Kidney capillary endothelial cell (primary cell): Measurements from ENCODE around the gene DNTT.

Experiments used
- DNase-seq: peaks from one replicate; pipeline ENCODE4 v3.0.0-alpha.2; 2018; ENCODE audit warnings: low spot score

The DNTT gene

DNA sequence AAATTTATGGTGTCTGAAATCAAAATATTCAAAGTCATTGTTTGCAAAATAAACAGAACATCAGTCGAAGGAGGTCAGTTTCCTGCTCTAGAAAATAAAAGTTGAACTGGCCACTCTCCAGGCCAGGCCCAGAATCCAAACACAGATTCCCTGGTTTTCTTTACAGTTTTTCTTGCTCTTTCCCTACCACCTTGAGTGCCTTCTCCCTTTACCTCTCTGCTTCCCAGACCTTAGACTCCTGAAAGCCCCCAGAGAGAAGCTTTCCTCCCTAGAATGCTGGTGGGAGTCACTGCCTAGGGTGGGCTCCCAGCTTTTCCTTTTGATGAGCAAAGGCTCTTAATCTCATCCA, 6.1 kb downstream of the DNTT start:
- DNase-seq = no peak

DNA sequence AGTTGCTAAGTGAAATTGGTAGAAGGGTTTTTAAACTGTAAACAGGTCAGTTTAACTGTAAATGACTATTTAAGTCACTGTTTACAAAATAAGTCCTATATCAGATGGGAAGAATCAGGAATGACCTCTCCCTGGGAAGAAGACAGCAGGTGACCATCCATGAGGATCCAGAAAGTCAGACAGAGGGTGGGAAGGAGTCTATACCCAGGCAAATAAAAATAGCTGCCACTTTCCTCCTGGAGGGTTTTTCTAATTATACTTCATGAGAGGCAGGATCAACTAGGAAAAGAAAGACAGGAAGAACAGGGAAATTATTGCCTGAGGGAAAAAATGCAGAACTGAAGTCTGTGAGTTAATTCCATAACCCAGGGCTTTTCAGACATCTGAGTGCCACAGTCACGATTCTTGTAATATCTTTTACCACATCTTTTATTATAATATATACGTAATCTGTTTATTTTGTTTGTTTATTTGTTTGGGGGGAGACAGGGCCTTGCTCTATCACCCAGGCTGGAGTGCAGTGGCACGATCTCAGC, 7.0 kb downstream of the DNTT start:
- no peak for DNase-seq

DNA sequence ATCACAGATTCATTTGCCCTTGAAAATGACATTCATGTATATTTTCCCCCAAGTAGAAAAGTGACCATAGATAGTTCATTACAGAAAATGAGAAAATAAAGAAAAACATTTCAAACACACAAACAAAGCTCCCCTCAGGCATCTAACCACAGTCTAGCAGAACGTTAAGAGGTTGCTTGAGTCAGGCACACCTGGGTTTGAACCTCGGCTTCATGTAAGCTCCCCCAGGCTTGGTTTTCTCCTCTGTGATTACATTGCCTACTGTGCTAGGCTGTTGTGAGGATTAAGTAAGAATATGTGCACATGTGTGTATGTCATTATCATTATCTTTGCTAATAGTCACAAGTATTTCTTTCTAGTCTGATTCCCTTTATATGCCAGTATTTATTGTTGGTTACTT, 9.1 kb downstream of the DNTT start:
- no peak for DNase-seq

DNA sequence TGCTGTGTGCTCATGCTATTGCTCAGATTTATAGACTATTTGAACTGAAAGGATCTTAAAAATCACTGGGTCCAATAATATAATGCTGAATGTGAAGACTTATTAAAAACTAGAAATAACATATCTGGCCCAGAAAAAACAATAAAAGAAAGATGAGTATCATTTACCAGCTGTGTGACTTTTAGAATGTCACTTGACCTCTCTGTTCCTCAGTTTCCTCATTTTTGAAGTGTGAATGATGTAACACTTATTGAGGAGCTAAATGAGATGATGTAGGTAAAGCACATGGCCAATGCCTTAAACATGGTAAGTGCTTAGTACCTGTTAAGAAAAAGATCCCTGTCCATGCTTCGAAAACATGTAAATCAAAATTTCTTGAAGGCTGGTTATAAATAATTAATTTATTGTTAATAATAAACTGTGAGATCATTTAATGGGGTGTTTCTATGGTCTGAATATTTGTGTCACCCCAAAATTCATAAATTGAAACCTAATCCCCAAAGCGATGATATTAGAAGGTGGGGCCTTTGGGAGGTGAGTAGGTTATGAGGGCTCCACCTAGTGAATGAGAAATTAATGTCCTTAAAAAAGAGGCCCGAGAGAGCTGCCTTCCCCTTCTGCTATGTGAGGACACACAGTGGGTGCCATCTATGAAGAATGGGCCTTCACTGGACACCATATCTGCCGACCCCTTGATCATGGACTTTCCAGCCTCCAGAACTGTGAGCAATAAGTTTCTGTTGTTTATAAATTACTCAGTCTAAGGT, 13.0 kb downstream of the DNTT start:
- DNase-seq = no peak

DNA sequence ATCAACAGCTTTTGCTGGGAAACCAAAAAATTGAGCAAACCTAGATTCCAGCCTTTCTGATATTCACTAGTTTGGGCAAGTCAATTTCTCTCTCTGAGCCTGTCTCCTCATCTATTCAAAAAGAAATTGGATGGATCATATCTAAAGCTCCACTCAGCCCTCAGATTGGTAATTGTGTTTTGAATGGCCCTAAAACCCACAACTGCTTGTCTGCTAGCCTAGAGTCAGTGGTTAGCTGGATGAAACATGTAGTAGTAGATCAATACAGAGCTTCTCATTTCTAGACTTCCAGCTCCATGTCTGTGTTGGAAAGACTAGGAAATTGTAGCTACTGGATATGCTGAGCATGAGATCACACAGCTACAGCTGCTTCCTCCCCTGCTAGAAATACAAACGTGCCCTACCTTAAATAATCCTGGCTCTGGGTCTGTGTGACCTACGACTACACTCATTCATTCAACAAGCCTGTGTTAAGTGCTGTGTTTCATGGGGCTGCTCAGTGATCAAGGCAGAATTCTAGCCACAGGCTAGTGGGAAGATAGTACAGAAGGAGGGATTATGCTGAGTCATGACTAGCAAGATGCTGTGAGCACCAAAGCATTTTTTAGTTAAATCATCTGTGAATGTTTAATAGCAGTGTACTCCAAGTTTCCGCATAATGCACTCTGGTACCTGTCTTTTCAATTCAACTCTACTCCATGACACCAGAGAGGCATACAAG, 15.7 kb downstream of the DNTT start:
- no peak for DNase-seq

DNA sequence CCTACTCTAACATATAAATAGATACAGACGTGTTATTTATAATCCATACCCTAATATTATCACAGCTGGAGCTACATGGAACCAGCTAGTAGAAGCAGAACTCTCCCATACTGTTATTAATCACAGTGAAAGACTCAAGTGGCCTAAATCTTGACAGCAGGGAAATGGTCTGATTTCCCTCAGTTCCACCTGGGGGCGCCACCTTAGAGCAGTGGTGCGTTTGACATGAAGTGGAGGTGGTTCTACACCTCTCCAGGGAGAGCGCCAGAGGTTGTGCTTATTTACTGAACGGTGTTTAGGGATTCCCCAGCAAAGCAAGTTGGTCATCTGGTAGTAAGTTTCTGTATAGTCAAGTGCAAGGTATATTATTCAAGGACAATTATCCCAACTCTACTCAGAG, 17.6 kb downstream of the DNTT start:
- no peak for DNase-seq

DNA sequence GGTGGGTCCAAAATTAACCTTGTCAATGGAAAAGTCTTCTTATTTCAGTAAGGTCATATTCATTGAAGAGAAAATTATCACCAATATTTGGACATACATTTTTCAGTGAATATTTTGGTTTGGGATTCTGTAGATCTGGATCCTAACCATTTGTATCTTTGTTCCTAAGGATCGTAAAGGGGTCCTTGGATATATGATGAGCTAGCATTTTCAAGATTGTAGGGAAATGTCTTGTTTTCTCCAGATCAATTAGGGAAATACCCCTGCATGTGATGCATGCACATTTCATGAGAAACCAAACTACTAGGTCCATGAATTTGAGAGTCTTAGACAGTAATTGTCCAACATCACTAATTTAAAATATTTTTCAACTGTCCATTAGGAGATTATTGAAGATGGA, 18.0 kb downstream of the DNTT start:
- DNase-seq = no peak

DNA sequence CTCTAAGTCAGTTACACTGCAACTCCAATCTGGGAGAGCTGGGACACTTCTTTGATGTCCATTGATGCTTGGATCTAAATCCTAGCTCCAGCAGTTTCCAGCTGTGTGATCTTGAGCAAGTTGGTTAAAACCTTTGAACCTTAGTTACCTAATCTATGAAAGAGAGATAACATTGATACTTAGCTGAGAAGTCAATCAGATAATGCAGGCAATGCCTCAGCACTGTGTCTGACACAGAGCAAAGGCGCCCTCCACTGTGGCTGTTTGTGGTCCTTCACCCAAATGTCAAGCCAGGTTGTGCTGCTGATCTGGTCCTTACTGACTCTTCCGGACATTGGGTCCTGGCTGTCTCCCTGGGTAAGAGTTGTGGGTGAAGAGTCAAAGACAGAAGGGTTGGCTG, 20.2 kb downstream of the DNTT start:
- DNase-seq = no peak

DNA sequence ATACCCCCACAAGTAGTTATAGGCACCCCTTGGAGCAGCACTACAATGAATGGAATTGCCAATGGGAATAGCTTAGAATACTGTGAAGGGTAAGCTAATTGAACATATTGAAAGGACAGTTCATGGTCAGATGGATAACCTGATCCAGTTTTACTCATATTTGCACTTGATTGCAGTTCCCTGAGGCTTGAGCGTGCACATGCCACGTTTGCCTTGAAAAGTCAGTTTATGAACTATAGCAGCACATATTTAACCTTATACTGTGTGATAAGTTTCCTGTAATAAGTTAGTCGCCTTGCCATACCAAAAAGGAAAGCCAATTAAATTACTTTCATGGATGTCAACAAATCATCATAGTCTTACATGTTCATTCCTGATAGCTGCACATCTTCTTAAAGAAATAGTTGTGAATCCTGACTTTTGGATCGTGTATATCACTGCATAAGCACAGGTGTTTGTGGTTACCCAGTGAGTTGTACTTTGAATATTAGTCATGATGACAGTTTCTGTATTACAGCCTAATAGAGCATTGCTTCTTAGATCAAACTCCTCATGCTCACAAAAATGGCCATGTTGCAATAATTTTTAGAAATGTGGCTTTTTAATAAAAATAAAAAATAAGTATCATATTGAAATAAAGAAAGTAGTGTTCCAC, 21.6 kb downstream of the DNTT start:
- no peak for DNase-seq

DNA sequence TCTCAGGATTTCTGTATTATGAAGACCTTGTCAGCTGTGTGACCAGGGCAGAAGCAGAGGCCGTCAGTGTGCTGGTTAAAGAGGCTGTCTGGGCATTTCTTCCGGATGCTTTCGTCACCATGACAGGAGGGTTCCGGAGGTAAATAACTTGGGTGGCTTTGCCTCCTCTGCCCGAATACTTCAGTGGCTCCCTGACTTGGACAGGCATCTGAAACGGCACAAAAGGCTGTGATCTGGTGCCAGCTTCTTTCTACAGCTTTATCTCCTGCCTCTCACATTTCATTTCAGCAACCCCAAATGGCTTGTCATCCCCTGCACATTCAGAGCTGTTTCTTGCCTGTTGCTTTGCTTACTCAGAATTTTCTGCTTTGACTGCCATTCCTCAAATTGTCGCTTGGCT, 23.2 kb downstream of the DNTT start:
- no peak for DNase-seq

DNA sequence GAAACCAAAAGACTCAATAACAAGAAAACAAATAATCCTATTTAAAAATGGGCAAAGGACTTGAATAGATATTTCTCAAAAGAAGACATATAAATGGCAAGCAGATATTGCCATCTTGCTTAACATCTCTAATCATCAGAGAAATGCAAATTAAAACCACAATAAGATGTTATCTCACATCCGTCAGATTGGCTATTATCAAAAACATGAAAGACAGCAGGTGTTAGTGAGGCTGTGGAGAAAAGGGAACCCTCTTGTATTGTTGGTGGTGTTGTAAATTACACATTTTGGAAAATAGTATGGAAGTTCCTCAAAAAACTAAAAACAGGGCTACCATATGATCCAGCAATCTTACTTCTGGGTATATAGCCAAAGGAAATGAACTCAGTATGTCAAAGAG, 28.9 kb downstream of the DNTT start:
- DNase-seq = no peak

DNA sequence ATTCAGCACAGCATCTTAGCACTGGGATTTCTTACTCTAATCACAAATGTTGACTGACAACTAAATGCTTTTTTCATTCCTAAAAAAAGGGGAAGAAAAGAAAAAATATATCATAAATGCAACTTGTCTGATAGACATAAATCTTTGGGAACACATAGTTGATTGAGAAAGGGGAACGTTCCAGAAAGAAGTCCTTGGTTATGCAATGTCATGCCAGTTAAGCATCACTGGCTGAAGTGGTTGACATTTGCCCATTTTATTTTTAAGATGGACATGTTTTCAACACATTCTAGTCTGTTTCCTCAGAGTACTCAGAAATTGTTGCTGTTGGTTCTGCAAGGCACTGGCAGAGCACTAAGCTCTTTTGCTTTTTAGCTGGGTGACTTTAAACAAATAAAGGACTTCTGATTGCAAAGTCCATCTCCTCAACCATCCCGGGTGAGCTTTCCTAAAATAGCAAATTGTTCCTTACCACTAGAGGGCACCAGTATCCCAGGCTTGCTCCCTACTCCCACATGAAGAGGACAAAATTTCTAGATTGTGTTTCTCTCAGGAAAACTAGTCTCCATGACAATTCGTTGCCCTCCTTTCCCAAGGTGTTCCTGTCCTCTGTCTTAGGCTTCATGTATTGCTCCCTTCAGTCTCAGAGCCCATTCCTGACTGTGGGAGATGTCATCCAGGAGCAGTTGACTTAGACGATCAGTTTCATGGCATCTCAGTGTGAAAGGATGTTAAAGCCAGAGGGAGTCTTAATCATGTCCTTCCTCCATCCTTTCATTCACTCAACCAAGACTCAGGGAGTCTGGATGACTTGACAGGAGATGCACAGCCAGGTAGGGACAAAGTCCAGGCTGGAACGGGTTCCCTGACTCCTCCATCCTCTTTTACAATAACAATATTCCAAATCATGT, 30.6 kb downstream of the DNTT start:
- DNase-seq = peak; percentile 25

DNA sequence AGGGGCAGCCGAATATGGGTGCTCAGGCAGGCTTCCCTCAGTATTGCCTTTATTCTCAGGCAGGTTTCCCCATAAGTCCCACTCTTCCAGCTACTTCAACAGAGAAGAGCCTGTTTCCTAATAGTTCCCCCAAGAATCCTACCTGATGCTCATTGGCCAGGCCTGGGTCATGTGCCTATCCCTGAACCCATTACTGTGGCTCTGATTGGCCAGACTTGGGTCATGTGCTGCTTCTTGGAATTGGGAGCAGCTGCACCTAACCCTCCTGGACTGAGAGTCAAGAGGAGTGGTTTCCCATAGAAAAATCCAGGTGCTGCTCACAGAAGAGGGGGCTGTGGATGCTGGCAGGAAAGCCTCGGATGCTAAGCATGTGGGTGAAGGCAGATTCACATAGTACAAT, 32.9 kb downstream of the DNTT start:
- no peak for DNase-seq

DNA sequence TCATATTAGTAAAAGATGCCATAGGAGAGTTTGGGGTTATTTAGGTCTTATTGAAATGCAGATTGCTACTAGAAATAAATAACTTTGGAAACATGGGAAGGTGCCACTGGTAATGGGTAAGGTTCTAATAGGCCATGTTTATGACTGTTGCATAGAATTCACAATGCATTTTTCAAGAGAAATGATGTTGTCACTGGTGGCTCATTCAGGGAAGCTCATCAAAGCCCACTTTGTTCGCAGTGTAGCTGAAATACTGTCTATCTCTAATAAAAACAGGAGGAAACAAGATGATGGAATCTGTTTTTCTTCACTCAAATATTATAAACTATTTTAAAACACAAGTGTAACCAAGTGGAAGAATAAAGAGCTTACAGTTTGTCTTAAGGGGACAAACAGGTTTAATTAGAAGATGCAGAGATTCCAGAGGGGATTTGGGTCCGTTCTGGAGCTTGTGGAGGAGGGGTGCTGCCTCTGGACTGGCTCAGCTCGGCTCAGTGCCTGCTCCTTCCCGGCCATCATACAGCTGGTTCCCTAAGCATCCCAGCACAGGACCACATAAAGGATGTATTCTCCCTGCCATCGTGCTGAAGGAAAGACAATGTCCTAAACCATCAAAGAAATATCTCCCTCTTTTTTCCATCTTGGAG, 34.2 kb downstream of the DNTT start:
- no peak for DNase-seq

DNA sequence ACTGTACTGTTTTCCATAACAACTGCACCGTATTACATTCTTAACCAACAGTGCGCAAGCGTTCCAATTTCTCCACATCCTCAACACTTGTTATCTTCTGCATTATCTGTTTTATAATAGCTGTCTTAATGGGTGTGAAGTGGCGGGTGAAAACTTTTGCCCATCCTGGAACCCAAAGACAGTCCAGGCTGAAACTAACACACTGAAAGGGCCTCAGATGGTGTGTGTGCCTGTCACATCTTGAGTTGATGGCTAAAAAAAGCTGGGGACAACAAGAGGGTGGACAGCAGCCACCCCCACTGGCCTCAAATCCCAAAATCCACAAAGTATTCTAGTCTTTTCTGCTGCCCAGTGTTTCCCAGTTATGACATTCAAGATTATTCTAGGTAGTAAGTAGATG, 35.1 kb downstream of the DNTT start:
- DNase-seq = no peak

DNA sequence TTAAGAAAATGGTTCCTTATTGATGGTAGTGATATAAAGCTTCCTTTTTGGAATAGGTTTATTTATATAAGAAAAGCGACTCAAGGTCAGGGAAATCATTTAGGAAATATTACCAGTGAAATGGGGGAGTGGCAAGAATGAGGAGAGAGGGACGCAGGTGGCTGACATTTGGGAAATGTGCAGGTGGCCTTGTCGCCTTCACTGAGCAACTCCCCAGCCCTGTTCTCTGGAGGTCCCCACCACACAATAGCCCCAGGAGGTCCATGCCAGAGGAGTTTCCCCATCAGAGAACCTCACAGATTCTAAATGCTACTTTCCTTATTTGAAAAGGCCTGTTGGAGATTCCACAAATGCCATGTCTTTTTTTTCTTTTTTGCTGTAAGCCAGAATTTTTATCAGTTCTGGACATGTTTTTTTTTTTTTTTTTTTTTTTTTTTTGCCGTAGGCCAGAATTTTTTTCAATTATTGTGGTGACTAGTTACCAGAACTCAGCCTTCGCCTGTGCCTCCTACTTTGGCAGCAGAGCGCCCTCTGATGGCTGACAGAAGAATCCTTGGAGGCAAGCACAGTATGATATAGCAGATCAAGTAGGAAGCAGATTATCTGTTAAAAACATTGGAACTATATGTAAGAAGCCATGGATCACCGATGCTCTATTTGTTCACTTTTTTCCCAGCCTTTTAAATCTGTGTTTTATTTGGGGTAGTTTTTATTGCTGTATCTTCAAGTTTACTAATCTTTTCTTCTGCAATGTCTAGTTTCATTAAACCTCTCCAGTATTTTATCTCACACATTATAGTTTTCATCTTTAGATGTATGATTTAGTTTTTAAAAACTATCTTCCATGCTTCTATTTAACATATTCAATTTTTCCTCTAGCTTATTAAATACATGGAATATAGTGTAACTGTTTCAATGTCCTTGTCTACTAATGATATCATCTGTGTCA, 36.0 kb downstream of the DNTT start:
- peak; percentile 44 for DNase-seq

DNA sequence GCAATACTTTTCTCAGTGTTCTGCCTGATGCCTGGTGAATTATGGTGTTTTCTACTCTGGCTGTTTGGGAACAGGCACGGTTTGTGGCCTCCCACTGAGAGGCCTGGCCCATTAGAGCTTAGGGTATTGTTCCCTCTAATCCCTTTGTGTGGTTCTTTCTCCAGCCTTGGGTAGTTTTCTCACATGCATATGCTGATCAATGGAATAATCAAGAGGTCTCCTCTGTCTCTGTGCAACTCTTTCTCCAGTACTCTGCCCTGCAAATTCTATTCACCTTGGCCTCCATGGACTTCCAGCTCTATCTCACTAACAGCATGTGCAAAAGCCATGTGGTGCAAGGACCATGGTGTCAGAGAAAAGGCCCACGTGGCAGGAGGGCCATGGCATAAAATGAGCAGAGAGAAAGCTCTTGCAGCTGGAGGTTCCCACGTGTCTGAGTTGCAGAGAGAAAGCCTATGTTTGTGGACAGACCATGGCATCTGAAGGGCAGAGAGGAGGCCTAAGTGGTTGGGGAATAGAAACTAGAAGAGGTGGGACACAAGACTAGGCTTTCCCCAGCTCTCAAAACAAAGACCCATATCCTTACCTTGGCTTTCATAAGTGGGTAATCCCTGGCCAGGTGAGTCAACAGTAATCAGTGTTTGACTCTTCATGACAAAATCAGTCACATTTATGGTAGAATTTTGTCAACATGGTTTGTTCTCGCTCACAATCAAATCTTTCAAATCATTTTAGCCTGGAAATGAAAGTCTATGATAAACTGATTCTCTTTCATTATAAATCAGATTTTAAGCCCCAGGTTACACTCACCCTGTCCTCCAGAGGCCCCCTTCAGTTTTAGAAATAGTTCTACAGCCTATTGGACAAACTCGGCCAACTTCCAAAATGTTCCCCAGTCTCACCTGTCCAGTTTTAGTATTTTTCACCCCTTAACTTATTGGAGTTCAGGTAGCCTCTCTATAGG, 37.3 kb downstream of the DNTT start:
- no peak for DNase-seq

DNA sequence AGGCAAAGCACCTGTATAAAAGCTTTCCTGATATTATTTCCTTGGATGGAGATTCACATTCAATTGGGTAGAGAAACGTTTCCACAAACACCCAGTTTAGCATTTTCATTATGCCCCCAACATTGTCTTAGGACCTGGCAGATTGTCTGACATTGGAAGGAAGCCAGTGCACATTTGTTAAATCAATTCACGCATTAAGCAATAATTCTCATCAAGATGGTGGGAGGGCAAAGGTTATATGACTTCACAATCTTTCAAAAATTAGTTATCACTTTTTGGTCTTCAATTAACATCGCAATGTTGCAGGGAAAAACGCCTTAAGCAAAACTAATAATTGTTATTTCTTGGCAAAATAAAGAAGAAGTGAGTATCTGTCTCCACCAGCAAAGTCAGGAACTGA, 38.2 kb downstream of the DNTT start:
- no peak for DNase-seq

DNA sequence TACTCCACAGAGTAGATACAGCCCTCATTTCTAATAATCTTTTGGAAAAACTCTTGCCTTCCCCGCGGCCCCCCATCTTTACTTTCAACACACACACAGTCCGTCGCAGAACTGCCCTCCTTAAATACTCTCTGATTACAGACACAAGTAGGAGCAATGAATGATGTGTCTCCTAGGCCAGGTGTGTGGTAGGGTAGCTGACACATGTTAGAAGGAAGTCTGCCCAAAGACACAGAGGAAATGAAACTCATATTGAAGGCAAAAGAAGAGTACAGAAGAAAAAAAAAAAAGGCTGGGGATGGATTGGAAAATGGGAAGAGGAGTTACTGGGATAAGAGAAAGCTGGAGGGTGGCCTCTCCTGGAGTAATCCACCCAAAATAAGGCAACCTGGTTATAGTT, 39.9 kb downstream of the DNTT start:
- no peak for DNase-seq
